IPS DF 6.9 (cell line): ENCODE data around the gene KANSL1.
A peak's percentile ranks its signal among the peaks of the same experiment; 100 is the strongest.

ENCODE experiments used
- DNase-seq: peaks from one replicate; pipeline ENCODE4 v3.0.0-alpha.2; 2013; ENCODE audit warnings: low read depth, low spot score
- H3K27ac ChIP-seq: one replicate; pipeline ENCODE4 v1.5.1; 2013; ENCODE audit warnings: low read length, control low read depth
- H3K27me3 ChIP-seq: 2 replicates; pipeline ENCODE4 v1.6.1; 2013; ENCODE audit warnings: mild to moderate bottlenecking, low read length; ENCODE audit not compliant: control insufficient read depth, insufficient read depth
- H3K36me3 ChIP-seq: 2 replicates; pipeline ENCODE4 v1.6.1; 2013; ENCODE audit warnings: low read length; ENCODE audit not compliant: control insufficient read depth, insufficient read depth
- H3K4me1 ChIP-seq: 2 replicates; pipeline ENCODE4 v1.6.1; 2013; ENCODE audit warnings: low read length; ENCODE audit not compliant: control insufficient read depth, insufficient read depth
- H3K4me3 ChIP-seq: 2 replicates; pipeline ENCODE4 v1.5.1; 2013; ENCODE audit warnings: mild to moderate bottlenecking, low read length
- H3K9me3 ChIP-seq: 2 replicates; pipeline ENCODE4 v1.6.1; 2013; ENCODE audit warnings: low read length, inconsistent platforms; ENCODE audit not compliant: control insufficient read depth, insufficient read depth
- WGBS: extraction: QIAGEN DNeasy Blood & Tissue Kit; methylation state at CpG from one replicate; pipeline ENCODE4 v1.1.7; 2013; ENCODE audit warnings: mixed read lengths, missing lambda C conversion rate; ENCODE audit not compliant: insufficient read length, insufficient coverage; 5-methylcytosine and 5-hydroxymethylcytosine counted together

The KANSL1 gene

DNA sequence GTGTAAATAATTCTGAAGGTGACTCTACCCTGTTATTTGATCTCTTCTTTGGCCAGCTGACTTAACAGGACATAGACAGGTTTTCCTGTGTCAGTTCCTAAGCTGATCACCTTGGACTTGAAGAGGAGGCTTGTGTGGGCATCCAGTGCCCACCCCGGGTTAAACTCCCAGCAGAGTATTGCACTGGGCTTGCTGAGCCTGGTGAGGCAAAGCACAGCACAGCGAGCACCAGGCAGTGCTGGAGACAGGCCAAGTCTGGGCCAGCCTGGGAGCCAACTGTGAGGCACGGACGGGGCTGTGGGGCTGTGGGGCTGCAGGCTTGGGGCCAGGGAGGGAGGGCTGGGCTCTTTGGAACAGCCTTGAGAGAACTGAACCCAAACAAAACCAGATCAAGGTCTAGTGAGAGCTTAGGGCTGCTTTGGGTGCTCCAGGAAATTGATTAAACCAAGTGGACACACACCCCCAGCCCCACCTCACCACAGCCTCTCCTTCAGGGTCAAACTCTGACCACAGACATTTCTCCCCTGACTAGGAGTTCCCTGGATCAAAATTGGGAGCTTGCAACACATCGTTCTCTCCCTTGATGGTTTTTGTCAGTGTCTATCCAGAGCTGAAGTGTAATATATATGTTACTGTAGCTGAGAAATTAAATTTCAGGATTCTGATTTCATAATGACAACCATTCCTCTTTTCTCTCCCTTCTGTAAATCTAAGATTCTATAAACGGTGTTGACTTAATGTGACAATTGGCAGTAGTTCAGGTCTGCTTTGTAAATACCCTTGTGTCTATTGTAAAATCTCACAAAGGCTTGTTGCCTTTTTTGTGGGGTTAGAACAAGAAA is 189.1 kb downstream of the KANSL1 start:
- Histone ChIP-seq H3K9me3 (no peaks in the 10 kb centered on the region), H3K4me1 (no peaks in the 10 kb centered on the region), H3K36me3 (no peaks in the 10 kb centered on the region), H3K4me3 (no peak overlapping the region), H3K27me3 (no peaks in the 10 kb centered on the region), H3K27ac (no peak overlapping the region)
- WGBS: no CpG with 5 or more reads among the region's 6 CpGs
- no peak for DNase-seq

DNA sequence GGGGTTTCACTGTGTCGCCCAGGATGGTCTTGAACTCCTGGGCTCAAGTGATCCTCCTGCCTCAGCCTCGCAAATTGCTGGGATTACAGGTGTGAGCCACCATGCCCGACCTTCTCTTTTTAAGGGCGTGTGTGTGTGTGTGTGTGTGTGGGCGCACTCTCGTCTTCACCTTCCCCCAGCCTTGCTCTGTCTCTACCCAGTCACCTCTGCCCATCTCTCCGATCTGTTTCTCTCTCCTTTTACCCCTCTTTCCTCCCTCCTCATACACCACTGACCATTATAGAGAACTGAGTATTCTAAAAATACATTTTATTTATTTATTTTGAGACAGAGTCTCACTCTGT is 190.3 kb downstream of the KANSL1 start:
- WGBS: no CpG with 5 or more reads among the region's 7 CpGs
- no peaks in the 10 kb centered on the region for H3K4me1 ChIP-seq
- no peaks in the 10 kb centered on the region for H3K27me3 ChIP-seq

DNA sequence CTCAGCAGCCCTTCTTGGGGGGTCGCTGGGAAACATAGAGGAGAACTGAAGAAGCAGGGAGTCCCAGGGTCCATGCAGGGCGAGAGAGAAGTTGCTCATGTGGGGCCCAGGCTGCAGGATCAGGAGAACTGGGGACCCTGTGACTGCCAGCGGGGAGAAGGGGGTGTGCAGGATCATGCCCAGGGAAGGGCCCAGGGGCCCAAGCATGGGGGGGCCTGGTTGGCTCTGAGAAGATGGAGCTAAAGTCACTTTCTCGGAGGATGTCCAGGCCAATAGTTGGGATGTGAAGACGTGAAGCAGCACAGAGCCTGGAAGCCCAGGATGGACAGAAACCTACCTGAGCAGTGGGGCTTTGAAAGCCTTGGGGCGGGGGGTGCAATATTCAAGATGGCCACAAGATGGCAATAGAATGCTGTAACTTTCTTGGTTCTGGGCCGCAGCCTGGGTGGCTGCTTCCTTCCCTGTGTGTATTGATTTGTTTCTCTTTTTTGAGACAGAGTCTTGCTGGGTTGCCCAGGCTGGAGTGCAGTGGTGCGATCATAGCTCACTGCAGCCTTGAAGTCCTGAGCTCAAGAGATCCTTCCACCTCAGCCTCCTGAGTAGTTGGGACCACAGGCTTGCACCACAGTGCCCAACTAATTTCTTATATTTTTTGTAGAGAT is 190.8 kb downstream of the KANSL1 start:
- Histone ChIP-seq H3K27ac (no peak overlapping the region), H3K36me3 (no peaks in the 10 kb centered on the region), H3K9me3 (no peaks in the 10 kb centered on the region), H3K4me1 (no peaks in the 10 kb centered on the region), H3K4me3 (no peak overlapping the region), H3K27me3 (no peaks in the 10 kb centered on the region)
- DNase-seq: peak; percentile 68
- no CpG with 5 or more reads among the region's 8 CpGs for WGBS

More for the DNA sequence above, 190.3 kb downstream of the KANSL1 start:
- no peak for DNase-seq
- no peaks in the 10 kb centered on the region for H3K9me3 ChIP-seq
- no peak overlapping the region for H3K4me3 ChIP-seq
- no peaks in the 10 kb centered on the region for H3K36me3 ChIP-seq
- no peak overlapping the region for H3K27ac ChIP-seq

DNA sequence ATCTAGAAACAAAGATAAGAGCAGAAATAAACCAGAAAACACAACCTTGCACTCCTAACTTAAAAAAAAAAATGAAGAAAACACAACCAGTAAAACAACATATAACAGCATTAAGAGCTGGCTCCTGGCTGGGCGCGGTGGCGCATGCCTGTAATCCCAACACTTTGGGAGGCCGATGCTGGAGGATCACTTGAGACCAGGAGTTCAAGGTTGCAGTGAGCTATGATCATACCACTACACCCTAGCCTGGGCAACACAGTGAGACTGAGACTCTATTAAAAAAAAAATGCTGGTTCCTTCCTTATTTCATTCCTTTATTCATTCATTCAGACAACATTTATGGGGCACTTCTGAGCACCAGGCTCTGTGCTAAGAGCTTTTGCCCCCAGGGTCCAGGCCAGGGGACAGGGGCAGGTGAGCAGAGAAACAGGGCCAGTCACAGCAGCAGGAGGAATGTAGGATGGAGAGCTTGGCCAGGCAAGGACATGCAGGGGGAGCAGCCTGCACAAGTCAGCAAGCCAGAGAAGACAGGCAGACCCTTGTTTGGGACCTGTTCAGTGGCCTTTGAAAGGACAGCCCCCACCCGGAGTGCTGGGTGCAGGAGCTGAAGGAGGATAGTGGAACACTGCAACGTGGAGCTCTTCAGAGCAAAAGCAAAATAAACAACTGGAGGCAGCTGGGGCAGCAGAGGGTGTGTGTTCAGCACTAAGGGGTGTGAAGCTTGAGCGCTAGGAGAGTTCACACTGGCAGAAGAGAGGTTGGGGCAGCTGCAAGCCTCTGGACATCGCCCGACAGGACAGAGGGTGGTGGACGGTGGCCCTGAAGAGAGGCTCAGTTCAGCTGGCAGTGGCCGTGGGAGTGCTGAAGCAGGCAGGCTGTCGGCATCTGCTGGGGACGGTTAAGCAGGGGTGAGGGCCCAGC is 191.6 kb downstream of the KANSL1 start:
- no peak overlapping the region for H3K27ac ChIP-seq
- H3K36me3 ChIP-seq: no peaks in the 10 kb centered on the region
- no peaks in the 10 kb centered on the region for H3K9me3 ChIP-seq
- WGBS: no CpG with 5 or more reads among the region's 13 CpGs
- no peak for DNase-seq
- H3K4me1 ChIP-seq: no peaks in the 10 kb centered on the region
- no peaks in the 10 kb centered on the region for H3K27me3 ChIP-seq
- no peak overlapping the region for H3K4me3 ChIP-seq

DNA sequence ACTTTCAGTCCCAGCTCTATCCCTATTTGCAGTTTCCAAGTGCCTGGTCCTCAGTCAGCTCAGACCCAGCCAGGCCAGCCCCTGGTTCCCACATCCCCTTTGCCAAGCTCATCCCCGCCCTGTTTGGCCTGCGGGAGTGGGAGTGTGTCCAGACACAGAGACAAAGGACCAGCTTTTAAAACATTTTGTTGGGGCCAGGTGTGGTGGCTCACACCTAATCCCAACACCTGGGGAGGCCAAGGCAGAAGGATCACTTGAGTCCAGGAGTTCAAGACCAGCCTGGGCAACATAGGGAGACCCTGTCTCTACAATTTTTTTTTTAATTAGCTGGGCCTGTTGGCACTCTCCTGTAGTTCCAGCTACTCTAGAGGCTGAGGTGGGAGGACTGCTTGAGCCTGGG is 192.5 kb downstream of the KANSL1 start:
- Histone ChIP-seq H3K27ac (no peak overlapping the region), H3K4me3 (no peak overlapping the region), H3K4me1 (no peaks in the 10 kb centered on the region), H3K36me3 (no peaks in the 10 kb centered on the region), H3K27me3 (no peaks in the 10 kb centered on the region), H3K9me3 (no peaks in the 10 kb centered on the region)
- DNase-seq: no peak
- no CpG with 5 or more reads among the region's 2 CpGs for WGBS

DNA sequence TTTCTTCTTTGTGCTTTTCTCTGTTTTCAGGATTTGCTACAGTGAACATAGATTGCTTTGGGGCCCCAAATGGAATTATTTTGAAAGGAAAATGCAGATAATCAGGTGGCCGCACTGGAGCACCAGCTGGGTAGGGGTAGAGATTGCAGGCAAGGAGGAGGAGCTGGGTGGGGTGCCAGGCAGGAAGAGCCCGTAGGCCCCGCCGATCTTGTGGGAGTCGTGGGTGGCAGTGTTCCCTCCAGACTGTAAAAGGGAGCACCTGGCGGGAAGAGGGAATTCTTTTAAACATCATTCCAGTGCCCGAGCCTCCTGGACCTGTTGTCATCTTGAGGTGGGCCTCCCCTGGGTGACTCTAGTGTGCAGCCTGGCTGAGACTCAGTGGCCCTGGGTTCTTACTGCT is 192.9 kb downstream of the KANSL1 start:
- no peaks in the 10 kb centered on the region for H3K9me3 ChIP-seq
- H3K36me3 ChIP-seq: no peaks in the 10 kb centered on the region
- no peak overlapping the region for H3K4me3 ChIP-seq
- WGBS: no CpG with 5 or more reads among the region's 7 CpGs
- no peaks in the 10 kb centered on the region for H3K27me3 ChIP-seq
- DNase-seq: no peak
- H3K27ac ChIP-seq: no peak overlapping the region
- H3K4me1 ChIP-seq: no peaks in the 10 kb centered on the region

DNA sequence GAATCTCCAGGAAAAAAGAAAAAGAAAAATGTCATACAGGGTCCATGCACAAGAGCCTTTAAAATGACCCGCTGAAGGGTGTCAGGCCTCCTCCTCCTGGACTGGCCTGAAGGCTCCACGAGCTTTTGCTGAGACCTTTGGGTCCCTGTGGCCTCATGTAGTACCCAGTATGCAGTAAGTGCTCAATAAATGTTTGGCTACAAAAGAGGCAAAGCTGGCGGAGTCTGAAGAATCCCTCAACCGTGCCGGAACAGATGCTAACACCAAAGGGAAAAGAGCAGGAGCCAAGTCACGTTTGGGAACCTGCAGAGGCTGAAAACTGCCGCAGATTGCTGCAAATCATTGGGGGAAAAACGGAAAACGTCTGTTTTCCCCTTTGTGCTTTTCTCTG is 193.3 kb downstream of the KANSL1 start:
- DNase-seq: no peak
- H3K4me3 ChIP-seq: no peak overlapping the region
- no CpG with 5 or more reads among the region's 9 CpGs for WGBS

DNA sequence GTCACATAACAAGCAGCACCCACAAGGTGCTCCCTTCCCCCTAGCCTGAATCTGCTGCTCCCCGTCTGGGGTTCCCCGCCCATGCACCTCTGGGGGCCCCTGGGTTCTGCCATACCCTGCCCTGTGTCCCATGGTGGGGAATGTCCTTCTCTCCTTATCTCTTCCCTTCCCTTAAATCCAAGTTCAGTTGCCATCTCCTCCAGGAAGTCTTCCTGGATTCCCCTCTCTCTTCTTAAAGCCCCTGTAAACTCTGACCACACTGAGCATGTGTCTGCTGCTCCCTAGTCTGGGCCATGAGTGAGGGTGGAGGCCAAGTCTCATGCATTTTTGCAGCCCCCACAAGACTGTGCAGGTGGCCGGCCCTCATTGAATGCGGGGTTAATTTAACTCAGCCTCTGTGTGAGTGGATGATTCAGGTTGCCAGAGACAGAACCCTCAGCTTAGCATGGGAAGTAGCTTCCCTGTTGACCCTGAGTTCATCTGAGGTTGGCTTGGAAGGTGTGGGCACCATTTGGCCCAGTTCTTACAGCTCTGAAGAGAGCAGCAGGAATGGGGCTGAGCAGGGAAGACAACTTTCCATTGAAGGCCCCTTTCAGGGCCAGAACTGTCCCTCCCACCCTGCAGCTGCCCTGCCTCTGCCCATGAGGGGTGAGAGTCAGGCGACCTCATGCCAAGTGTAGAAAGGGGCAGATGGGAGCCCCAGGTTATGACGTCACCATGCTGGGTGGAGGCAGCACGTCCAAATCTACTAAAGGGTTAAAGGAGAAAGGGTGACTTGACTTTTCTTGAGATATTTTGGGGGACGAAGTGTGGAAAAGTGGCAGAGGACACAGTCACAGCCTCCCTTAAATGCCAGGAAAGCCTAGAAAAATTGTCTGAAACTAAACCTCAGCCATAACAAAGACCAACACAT is 194.0 kb downstream of the KANSL1 start, which contains the start of gene STH:
Gene STH, plus strand, starts transcription at position 264 of the 913 bp plus-strand sequence. Its CDS starts 30 bp downstream, at position 294.
- no peak within 1 kb of the TSS for H3K27ac ChIP-seq
- DNase-seq: no peak
- H3K4me1 ChIP-seq: no peaks in the 10 kb centered on the region
- no peaks in the 10 kb centered on the region for H3K36me3 ChIP-seq
- WGBS: no CpG with 5 or more reads among the region's 8 CpGs
- no peaks in the 10 kb centered on the region for H3K27me3 ChIP-seq
- H3K9me3 ChIP-seq: no peaks in the 10 kb centered on the region
- no peak within 1 kb of the TSS for H3K4me3 ChIP-seq

More for the DNA sequence above, 193.3 kb downstream of the KANSL1 start:
- Histone ChIP-seq H3K27ac (no peak overlapping the region), H3K27me3 (no peaks in the 10 kb centered on the region), H3K4me1 (no peaks in the 10 kb centered on the region), H3K9me3 (no peaks in the 10 kb centered on the region), H3K36me3 (no peaks in the 10 kb centered on the region)

DNA sequence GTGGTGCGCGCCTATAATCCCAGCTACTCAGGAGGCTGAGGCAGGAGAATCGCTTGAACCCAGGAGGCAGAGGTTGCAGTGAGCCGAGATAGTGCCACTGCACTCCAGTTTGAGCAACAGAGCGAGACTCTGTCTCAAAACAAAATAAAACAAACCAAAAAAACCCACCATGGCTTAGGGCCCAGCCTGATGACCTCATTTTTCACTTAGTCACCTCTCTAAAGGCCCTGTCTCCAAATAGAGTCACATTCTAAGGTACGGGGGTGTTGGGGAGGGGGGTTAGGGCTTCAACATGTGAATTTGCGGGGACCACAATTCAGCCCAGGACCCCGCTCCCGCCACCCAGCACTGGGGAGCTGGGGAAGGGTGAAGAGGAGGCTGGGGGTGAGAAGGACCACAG is 195.6 kb downstream of the KANSL1 start:
- Histone ChIP-seq H3K27ac (no peak overlapping the region), H3K4me1 (0 out of 2 replicates have a peak, but pooled peaks cover 1% of the 10 kb centered on the region), H3K4me3 (no peak overlapping the region), H3K9me3 (no peaks in the 10 kb centered on the region), H3K27me3 (no peaks in the 10 kb centered on the region), H3K36me3 (no peaks in the 10 kb centered on the region)
- no peak for DNase-seq
- WGBS: no CpG with 5 or more reads among the region's 9 CpGs
